AML-193 (cell line): ENCODE results near the gene LHFPL2.

Experiments used
- DNase-seq, 2 experiments: peaks; one replicate each; lab custom pipeline; 2025; lab: John Stamatoyannopoulos, UW

The LHFPL2 gene

DNA sequence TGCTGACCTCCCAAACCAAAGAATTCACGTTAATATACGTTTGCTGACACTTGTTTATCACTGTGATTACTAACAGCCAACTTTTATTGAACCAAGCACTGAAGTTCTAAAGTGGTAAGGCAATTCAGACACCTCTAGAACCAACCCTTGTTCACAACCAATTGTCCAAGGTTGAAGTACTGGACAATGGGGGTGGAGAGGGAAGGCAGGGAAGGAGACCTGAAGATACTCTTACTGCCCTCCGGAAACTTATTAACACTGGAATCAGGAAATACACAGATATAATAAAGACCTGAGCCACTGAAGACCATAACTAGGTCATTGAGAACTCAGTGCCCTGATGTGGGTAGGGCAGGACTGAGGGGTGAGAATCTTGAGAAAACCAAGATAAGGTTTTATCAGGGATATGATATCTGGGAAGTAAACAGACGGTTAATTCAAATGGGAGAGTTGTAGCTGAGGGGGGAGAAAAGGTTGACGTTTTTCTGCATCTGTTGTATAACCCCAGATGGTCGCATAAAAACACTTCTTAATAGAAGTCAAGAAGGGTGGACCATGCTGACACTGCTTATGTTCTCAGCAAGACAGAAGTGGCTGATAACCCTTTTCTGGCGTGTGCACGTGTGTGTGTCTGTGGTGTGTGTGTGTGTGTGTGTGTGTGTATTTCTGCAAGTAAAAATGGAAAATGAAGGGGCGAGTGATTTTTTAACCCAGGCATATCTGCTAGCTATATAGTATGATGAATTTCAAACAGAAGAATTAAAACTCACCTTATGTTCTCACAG, 125.9 kb downstream of the LHFPL2 start:
- DNase-seq, result no peak

DNA sequence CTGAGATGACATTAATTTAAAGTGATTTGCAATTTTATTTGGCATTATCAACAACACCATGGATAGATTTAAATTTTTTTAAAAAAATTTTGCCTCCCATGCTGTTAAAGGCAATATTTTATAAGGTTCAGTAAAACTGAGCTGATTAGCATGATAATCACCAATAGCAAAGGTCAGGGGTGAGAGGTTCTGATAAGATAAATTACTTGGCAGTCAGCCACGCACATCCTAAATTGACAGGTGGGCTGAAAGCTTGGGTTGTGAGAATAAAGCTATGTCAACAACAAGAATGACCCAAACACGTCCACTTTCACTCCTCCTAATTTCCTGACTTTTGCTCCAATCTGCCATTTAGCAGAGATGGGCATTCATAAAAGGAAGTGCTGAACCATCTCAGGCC, 127.1 kb downstream of the LHFPL2 start:
- DNase-seq, result no peak

DNA sequence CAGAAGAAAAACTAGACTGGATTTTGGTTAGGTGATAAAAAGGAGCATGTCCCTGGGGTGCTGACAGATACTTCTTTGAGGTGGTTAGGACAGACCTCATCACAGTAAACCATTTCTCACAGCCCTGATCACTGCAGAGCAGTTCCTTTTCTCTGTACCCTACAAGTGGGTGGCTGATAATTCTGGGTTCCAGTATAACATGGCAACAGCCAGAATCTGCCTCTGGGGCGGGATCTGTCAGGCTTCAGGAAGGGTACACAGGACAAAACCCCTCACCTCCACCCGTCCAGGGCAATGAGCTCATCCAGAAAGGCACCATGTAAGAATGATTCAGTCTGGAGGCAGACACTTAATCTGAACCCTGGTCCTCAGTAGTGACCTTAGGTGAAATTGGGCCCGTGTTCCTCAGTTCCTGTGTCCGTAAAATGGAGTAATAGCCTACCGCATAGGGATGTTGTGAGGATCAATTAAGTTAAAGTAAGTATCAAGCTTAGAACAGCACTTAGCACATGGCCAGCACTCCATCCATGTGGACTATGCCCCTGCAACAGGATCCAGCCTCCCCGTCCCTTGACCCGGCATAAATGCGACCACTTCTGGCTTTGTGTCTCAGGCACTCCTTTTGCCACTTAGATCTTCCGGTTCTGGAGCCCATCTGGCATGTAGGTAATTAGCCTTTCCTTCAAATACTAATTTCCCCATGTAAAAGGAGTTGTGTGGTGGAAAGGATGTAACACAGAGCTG, 129.2 kb downstream of the LHFPL2 start:
- DNase-seq, result no peak

DNA sequence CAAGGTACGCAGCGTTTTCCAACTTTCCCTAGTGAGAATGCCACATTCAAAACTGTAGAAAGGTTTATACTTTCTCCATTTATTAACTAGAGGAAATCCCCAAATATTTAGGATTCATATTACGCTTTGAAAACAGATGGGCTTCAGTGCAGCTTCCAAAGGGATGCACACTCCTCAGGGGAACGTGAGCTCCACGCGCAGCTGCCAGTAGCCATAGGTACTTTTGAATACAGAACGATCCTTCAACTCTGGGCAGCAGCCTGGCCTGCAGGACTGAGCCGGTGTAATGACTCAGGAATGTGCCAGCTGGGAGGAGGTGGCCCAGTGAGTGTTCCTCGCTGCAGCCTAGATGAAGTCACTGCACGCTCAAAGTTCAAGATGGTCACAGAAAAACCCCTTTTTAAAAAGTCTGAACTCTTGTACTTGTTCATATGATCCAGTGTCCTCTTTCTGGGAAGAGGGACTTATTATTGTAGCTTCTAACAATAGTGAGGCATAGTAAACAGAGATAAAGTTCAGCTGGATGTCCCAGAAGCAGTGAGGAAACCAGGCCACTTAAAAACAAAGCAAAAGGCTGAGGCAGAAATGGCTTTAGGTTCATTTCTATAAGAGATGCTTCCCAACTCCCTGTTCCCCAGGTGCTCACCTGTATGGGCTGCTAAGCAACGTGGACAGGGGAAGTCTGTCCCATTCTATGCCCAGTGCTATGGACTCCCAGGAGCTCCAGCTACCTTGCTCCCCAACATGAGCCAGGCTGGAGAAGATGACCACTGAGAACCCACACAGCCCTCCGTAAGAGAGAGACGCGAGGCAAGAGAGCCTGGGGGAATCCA, 130.0 kb downstream of the LHFPL2 start:
- no peak for DNase-seq

DNA sequence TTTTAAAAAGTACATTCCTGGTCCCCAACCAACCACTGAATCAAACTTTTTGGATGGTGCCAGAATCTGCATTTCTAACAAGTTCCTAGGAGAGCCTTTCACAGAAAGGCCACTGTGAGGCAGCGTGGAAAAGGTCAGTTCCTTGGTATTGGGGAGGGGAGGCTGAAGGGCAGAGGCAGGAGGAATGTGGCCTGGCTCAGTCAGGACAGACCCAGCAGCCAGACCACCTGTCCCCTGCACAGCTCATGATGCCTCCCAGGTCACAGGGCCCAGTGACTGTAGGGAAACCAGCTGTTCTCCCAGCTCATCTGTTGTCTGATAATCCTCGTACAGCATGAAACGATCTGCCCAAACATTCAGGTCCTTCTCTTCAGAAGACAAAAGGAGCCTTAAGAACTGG, 132.9 kb downstream of the LHFPL2 start:
- no peak for DNase-seq

DNA sequence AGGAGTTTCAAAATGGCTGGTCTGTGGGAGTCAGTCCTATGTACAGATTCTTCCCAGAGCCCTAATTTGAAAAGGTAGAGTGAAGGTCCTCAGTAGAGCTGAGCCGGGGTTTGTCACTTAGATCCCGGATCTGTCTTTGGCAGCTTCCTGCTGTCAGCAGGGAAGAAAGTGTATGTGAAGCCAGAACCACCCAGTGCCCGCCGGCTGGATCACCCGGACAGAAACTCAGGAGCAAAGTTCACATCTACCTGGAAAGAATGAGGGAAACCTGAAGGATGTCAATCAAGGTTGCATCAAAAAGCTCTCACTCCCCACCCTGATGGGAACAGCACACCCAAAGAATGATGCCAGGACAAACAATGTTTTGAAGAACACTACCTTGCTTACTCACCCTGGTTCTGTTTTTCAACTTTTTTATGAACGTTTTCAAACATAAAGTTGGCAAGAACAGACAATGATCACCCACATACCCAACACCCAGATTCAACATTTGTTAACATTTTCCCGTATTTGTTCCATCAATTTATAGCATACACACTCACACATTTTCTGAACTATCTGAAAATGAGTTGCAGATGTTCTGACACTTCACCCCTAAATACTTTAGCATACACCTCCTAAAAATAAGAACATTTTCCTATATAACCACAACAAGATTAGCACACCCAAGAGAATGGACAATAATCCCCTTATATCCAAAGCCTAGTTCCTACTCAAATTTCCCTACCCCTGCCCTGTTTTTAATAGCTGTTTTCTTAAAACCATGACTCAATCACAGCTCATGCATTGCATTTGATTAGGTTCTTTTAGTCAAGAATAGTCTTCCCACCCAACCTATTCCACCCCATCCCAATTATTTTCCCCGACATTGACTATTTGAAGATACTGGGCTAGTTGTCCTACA, 133.9 kb downstream of the LHFPL2 start:
- DNase-seq, result no peak

DNA sequence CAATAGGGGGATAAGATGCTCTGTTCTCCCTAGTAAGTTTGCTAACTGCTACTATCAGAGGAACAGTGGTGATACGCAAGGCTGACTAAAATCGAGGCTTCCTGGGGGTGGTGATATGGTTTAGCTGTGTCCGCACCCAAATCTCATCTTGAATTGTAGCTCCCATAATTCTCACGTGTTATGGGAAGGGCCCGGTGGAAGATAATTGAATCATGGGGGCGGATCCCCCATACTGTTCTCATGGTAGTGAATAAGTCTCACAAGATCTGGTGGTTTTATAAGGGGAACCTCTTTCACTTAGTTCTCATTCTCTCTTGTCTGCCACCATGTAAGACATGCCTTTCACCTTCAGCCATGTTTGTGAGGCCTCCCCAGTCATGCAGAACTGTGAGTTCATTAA, 135.1 kb downstream of the LHFPL2 start:
- DNase-seq, result no peak

DNA sequence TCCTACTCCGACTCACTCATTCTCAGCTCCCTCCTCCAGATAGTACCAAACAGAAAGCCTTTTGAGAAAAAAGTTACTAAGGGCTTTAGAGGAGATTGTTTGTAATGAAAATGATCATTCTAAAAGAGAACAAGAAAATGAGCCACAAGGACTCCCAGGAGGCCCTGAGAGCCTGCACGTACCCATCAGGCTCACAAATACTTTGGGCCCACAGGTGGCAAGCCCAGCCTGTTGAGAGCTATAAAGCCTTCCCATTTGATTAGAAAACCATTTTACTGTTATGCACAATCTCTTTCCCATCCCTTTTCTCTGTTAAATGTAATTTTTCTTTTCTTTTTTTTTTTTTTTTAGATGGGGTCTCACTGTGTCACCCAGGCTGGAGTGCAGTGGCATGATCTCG, 136.1 kb downstream of the LHFPL2 start:
- no peak for DNase-seq

DNA sequence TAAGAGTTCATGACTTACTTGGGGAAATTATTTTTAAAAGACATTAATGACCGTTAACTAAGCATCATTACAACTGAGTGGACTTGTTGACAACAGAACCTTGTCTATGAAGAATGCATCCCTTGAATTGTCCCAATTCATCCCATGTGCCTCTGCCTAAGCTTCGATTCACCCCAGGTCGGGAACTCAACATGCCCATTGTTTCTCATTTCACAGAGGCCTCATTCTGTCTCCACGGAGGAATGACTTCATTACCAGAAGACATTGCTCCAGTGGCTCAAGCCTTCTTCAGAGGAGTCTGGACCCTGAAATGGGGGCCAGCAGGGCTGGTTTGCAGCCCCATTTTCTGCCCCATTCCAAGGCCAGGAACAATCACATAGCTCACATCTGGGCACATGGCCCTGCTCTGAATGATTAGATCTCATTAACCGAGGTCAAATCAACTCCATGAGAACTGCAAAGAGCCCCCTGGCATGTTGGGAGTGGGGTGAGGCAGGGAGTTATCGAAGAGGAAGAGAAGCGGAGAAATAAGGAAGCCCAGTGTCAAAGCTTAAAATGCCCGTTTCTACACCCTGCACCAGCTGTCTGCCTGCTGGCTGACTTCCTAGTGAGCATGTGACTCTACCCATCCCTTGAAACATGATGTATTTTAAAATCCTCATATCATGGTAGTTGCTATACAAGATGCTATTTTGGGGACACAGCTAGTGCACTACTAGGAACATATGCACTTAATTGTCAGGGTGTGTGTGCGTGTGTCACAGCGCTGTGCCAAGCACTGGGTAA, 137.3 kb downstream of the LHFPL2 start:
- peak; percentile 73 to 87 for DNase-seq

DNA sequence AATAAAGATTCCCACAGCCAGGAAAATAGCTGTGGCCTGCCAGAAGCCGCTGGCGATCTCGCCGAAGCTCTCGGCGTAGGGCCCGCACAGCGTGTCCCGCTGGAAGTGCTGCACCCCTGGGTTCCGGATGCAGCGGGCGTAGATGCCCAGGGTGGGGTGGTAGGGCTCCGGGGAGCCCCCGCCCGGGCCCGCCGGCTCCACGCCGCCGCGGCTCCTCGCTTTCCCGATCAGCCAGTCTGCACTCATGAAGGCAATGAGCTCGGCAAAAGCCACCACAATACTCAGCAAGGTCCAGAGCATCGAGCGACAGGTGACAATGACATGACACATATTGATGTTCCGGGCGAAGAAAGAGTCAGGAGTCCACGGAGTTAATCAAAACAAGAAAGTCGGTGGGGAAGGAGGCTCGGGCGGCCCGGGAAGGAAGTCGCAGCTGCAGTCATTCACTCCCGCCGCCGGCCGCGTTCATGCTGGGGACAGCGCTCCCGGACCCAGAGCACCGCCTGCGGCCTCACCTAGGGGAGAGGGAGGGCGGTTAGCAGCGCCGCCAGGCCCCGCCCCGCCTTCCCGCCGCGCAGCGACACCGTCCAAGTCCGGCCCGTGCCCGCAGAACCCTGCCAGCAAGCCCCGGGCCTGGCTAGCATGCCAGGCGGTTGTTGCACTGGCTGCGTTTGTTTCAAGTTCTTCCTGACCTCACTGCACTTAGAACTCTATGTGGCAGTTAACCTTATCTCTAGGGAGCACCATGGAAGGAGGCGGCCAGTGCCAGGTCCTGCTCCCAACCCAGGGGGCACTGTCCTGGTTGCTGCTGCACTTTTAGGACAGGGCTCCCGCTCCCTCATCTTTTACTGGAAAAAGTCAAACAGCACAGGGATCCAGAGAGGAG, 138.4 kb downstream of the LHFPL2 start:
- DNase-seq, result peak; percentile 38 to 46

DNA sequence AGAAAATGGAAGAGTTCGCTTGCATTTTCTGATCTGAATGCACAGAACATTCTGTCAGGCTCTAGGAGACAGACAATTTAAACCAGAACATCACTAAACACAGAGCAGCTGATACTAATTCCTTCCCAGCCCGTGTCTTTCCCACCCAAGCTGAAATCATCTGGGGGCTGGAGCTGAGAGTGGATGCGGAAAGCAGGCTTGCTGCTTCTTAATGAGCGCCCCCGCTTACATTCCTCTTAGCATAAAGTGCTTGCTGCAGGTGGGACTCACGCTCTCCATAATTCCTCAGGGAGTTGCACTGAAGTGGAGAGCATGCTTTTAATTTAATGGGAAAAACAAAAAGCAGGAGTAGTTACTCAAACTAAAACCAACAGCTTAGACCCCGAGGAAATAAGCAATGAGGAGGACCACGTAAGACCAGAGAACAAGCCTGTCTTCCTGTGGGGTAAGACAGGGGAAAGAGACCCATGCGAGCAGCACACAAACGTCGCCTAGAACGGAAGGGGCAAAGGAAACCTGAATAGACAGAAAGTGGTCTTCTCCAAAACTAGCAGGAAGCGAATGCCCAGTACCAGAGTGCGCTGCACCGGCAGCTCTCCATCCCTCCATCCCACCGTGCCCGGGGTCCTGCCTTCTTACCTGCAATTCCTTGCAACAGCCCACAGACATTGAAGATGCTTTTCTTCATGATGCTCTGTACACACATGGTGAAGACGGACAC, 139.3 kb downstream of the LHFPL2 start:
- DNase-seq, result no peak

DNA sequence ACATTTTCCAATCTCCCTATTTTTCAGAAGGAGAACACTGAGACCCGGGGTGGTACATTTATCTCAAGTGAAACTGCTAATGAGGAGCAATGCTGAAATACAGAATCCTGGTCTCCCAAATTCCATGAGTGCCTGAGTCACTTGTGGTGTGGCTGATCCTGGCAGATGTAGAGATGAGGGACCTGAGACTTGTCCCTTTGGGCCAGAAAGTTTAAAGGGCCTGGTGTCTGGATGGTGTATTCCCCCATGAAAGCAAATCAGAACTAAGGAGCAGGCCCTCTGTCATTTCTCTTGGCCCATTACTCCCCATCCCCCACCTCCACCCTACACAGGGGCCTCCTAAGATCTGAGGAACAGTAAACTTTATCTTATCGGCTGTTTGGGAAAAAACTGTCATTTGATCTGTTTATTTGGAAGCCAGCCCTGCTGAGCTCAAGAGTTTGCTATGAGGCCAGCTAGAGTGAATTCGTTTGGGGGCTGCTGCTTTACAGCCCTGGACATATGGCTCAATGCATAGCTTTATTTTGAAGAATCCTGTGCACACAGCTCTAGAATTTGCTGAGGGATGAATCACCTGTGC, 140.3 kb downstream of the LHFPL2 start:
- no peak for DNase-seq

DNA sequence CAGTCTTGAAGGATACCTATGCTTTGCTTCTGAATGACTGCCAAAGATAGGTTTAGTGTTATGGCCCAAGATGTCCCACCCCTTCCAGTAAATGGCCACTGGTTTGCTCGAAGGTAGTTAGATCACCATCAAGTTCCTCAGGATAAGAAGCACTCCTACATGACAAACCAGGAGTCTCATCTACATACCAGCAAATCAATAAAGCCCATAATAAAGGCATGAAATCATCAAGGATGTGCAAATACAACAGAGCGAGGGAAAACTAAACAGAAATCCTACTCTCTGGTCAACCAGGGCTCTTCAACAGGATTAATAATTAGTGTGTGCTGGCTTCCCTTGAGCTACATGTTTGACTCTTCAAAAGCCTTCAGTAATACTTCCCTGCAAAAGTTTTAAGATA, 141.0 kb downstream of the LHFPL2 start:
- no peak for DNase-seq

DNA sequence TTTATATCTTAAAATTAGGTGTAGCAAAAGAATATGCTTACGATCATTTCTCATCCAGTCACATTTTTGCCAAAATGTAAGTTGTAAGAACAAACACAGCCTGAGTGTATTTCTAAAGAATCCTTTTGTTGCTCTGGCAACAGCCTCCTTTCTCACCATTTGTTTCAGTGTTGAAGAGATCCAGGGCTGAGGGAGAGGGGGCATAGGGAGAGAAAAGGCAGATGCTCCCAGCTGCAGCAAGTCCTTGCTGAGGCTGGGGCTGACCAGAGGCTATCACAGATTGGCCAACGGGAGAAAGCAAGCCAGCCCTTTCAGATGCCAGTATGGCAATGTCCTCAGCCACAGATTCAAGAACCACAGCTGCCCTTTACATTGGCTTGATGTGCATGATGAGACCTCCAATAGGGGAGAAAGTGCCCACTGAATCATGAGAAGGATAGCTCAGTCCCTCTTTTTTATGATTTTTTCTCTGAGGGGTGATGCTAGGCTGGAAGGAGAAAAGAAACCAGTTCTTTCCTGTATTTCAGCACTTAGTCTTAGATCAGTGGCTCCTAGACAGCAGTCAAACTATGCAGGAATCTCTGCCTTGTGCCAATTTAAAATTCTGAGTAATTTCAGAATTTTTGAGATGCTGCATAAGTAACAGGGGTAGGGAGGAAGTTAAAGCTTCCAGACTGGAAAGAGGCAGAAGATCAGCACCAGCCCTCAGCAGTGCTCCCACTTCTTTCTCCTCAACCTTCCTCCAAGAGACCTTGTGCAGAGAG, 142.1 kb downstream of the LHFPL2 start:
- DNase-seq, result no peak

DNA sequence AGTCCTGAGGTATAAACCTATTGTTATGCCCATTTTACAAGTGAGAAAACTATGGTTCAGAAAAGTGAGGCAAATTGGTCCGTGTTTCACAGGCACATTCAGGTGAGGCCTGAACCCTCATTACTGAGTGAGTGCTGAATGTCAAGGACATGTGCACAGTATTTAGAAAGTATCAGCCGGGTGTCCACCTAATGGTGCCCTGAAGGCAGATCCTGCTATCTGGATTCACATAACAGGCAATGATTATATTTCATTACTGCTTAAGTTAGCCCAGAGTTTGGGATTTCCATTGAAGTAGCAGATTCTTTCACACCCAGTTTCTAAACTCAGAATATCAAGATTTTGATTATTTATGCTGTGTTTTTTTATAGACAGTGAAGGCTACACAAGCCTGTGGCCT, 142.7 kb downstream of the LHFPL2 start:
- no peak for DNase-seq

DNA sequence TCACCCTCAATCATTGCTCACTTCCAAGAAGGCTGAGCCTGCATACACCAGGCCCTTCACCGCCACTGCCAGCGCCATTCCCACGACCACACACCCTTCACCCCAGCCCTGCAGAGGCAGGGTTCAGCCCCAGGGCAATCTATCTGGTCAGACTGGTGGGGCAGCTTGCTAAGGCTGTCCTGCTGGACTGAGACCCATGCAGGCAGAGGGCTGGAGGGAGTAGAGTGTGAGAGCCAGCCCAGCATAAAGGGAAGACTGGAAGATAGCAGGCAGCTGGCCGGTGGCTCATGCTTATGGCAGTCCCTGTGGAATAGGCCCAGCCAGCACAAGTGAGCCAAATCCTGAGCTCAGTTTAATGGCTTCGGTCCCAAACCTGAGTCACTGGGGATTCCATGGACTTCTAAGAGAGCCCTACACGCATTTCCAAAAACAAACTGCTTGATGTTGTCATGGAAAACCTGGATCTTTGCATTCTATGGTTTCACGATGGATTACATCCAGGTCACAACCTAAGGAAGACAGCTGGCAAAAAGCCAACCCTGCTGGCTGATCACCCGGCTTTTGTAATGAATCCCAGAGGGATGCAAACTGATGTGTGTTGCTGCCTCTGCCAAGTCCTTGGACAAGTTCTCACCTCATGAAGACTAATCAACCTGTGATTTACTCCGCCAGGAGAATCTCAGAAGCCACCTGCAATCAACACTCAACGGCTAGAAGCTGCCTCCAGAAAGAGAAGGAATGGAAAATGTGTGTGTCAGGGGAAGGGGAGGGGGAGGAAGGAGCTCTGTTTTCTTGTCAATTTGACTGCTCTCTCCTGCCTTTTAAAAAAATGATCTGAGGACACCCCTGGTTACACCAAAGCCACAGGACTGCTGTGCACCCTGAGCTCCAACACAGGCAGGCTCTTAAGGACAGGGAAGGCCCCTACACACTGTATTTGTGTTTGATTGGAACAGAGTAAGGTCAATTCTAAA, 143.6 kb downstream of the LHFPL2 start:
- no peak for DNase-seq
